Activated naive CD8-positive, alpha-beta T cell treated with anti-CD3 and anti-CD28 coated beads for 36 hours (primary cell): ENCODE measurements around the gene PLBD1. TPM values are rescaled to one million over a fixed set of nuclear protein-coding genes. Genes with fewer than 3 reads are reported as not detected.

Experiments
- DNase-seq: peaks from one replicate; pipeline ENCODE4 v3.0.0; 2021
- H3K27ac Mint-ChIP-seq: one replicate; pipeline ENCODE4 v1.8.0; 2022; ENCODE audit warnings: mild to moderate bottlenecking, moderate library complexity, mixed read lengths
- H3K27me3 Mint-ChIP-seq: one replicate; pipeline ENCODE4 v1.8.0; 2022; ENCODE audit warnings: mild to moderate bottlenecking, mixed read lengths
- H3K36me3 Mint-ChIP-seq: one replicate; pipeline ENCODE4 v1.8.0; 2021; ENCODE audit warnings: mild to moderate bottlenecking, mixed read lengths
- H3K4me1 Mint-ChIP-seq: one replicate; pipeline ENCODE4 v1.8.0; 2021; ENCODE audit warnings: mixed read lengths
- H3K4me3 Mint-ChIP-seq: one replicate; pipeline ENCODE4 v1.8.0; 2022; ENCODE audit warnings: mild to moderate bottlenecking, moderate library complexity, mixed read lengths
- H3K9me3 Mint-ChIP-seq: one replicate; pipeline ENCODE4 v1.8.0; 2022; ENCODE audit warnings: mixed read lengths
- total RNA-seq, 2 experiments: library from RNA; stranded (reverse); gene quantifications; one replicate each; pipeline ENCODE4 v1.2.3, GENCODE V29; 2021

PLBD1 gene
- total RNA-seq, 2 experiments from 2014 or later, result 0.32 TPM; not detected in 1

GRCh38 chr12:14482886-14483285 lies 84.8 kb downstream of the PLBD1 start:
- no peak for DNase-seq
- Mint-ChIP-seq H3K4me3 (no peak overlapping the region), H3K36me3 (peaks cover 61% of the 10 kb centered on the region), H3K27me3 (no peaks in the 10 kb centered on the region), H3K4me1 (peaks cover 4% of the 10 kb centered on the region), H3K9me3 (no peaks in the 10 kb centered on the region), H3K27ac (no peak overlapping the region)

GRCh38 chr12:14482361-14482760 lies 85.3 kb downstream of the PLBD1 start:
- H3K4me3 Mint-ChIP-seq, result no peak overlapping the region
- H3K36me3 Mint-ChIP-seq, result peaks cover 62% of the 10 kb centered on the region
- no peaks in the 10 kb centered on the region for H3K27me3 Mint-ChIP-seq
- no peak overlapping the region for H3K27ac Mint-ChIP-seq
- H3K9me3 Mint-ChIP-seq, result no peaks in the 10 kb centered on the region
- no peak for DNase-seq
- peaks cover 4% of the 10 kb centered on the region for H3K4me1 Mint-ChIP-seq

GRCh38 chr12:14481201-14481600 lies 86.5 kb downstream of the PLBD1 start:
- no peak overlapping the region for H3K4me3 Mint-ChIP-seq
- no peak overlapping the region for H3K27ac Mint-ChIP-seq
- no peaks in the 10 kb centered on the region for H3K9me3 Mint-ChIP-seq
- H3K4me1 Mint-ChIP-seq, result peaks cover 4% of the 10 kb centered on the region
- peaks cover 59% of the 10 kb centered on the region for H3K36me3 Mint-ChIP-seq
- no peaks in the 10 kb centered on the region for H3K27me3 Mint-ChIP-seq
- DNase-seq, result no peak

GRCh38 chr12:14479004-14479403 lies 88.7 kb downstream of the PLBD1 start:
- Mint-ChIP-seq H3K4me1 (peaks cover 6% of the 10 kb centered on the region), H3K4me3 (no peak overlapping the region), H3K36me3 (peaks cover 63% of the 10 kb centered on the region), H3K27me3 (no peaks in the 10 kb centered on the region), H3K27ac (no peak overlapping the region), H3K9me3 (peaks cover 4% of the 10 kb centered on the region)
- DNase-seq, result no peak

- H3K4me1 Mint-ChIP-seq, result peaks cover 18% of the 10 kb centered on the region
- no peak overlapping the region for H3K4me3 Mint-ChIP-seq
- no peak overlapping the region for H3K27ac Mint-ChIP-seq
- H3K9me3 Mint-ChIP-seq, result peaks cover 29% of the 10 kb centered on the region
- no peaks in the 10 kb centered on the region for H3K27me3 Mint-ChIP-seq
- no peak for DNase-seq
- H3K36me3 Mint-ChIP-seq, result peaks cover 80% of the 10 kb centered on the region
Measured at GRCh38 chr12:14473707-14474287, 93.9 kb downstream of the PLBD1 start.

- peak; percentile 9 for DNase-seq
- Mint-ChIP-seq H3K27me3 (no peaks in the 10 kb centered on the region), H3K4me1 (peaks cover 19% of the 10 kb centered on the region), H3K36me3 (peaks cover 85% of the 10 kb centered on the region), H3K4me3 (no peak overlapping the region), H3K9me3 (peaks cover 31% of the 10 kb centered on the region), H3K27ac (peak overlapping the region; percentile 55)
Measured at GRCh38 chr12:14471497-14471896, 96.2 kb downstream of the PLBD1 start.

- Mint-ChIP-seq H3K4me3 (no peak overlapping the region), H3K4me1 (peaks cover 18% of the 10 kb centered on the region), H3K27ac (no peak overlapping the region), H3K9me3 (no peaks in the 10 kb centered on the region), H3K27me3 (no peaks in the 10 kb centered on the region), H3K36me3 (peaks cover 43% of the 10 kb centered on the region)
- DNase-seq, result no peak
Measured at GRCh38 chr12:14460212-14460841, 107.4 kb downstream of the PLBD1 start.

- Mint-ChIP-seq H3K27me3 (no peaks in the 10 kb centered on the region), H3K4me3 (no peak overlapping the region), H3K4me1 (peaks cover 42% of the 10 kb centered on the region), H3K36me3 (peaks cover 62% of the 10 kb centered on the region), H3K27ac (peak overlapping the region; percentile 69), H3K9me3 (peaks cover 22% of the 10 kb centered on the region)
- peak; percentile 24 for DNase-seq
Measured at GRCh38 chr12:14454098-14454907, 113.4 kb downstream of the PLBD1 start.

Other genes starting within 250 kb of the PLBD1 start
- gene ATF7IP, start 202.2 kb downstream of the PLBD1 start, total RNA-seq, result 10 to 100 TPM; 67.9 to 72.7 TPM
- gene GUCY2C, start 128.7 kb upstream of the PLBD1 start, total RNA-seq, result not detected
- gene WBP11, start 235.6 kb upstream of the PLBD1 start, total RNA-seq, result 100 to 1,000 TPM; 160 to 175 TPM
- 1 to 10 TPM; 2.7 to 2.8 TPM for gene C12orf60, start 235.8 kb upstream of the PLBD1 start, total RNA-seq
- gene SMCO3, start 246.3 kb upstream of the PLBD1 start, total RNA-seq, result not detected